ENCODE data around the gene NCMAP.
"Not testable (repeated sequence)": the region's sequence is repeated elsewhere in the genome, so short reads cannot be mapped to it uniquely, and the experiment has no call there.

The NCMAP gene

DNA sequence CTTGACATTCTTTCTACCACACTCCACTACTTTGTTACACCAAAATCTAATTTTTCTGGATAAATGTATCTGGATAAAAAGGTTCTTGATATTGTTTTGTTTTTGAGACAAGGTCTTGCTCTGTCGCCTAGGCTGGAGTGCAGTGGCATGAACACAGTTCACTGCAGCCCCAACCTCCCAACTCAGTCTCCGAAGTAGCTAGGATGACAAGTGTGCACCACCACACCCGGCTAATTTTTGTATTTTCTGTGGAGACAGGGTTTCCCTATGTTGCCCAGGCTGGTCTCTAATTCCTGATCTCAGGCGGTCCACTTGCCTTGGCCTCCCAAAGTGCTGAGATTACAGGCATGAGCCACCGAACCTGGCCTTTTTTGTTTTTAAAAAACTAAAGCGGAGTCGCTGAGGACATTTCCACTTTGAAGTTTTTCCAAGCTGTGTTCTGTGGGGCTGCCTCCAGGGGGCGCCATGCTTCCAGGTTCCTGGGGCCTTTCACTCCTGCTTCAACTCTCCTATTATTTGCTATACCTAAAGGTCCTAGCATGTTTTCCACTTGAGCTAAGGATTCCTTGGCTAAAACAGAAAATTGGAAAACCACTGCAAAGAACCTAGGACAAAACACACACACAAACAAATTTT lies 14.1 kb upstream of the NCMAP start:
- FAIRE-seq (no peak), DNase-seq (ENCODE audit: low spot score) (no peak)

DNA sequence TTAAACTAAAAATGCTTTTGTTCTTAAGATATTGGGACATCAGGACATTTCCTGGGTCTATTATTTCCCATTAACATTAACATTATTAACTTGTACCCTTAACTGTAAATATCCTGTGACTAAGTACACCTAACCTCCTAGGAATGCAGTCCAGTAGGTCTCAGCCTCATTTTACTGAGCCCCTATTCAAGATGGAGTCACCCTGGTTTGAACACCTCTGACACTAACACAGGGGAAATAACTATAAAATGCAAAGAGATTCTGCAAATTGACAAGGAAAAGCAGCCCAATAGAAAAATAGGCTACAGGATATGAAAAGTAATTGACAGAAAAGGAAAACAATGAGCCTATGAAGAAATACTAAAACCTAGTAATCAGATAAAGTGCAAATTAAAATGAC lies 11.6 kb upstream of the NCMAP start:
- FAIRE-seq = peak; percentile 75
- no peak for DNase-seq (ENCODE audit: low spot score)

DNA sequence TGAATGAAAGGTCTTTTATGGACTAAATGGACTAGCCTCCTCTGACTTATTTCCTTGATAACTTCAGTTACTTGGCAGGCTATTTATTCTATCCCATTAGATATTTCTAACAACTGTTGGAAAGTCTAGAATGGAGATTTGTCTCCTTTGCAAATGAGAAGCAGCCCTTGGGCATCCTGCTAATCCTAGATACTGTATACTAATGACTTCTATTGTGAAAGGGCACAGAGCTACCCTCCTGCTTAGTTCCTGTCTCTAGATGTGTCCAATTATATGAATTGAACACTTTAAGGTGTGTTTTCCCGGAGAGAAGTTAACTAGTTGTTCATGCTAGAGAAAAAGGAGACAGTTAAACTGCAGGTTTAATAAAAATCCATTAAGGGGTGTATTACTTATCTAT lies 10.2 kb upstream of the NCMAP start:
- DNase-seq (ENCODE audit: low spot score) (no peak), FAIRE-seq (no peak)

- FAIRE-seq (no peak), DNase-seq (ENCODE audit: low spot score) (no peak)
These were observed 8.7 kb upstream of the NCMAP start for GRCh38 chr1:24547195-24547594.

- DNase-seq (ENCODE audit: low spot score) (no peak), FAIRE-seq (no peak)
These were observed 7.8 kb upstream of the NCMAP start for GRCh38 chr1:24548070-24548469.

DNA sequence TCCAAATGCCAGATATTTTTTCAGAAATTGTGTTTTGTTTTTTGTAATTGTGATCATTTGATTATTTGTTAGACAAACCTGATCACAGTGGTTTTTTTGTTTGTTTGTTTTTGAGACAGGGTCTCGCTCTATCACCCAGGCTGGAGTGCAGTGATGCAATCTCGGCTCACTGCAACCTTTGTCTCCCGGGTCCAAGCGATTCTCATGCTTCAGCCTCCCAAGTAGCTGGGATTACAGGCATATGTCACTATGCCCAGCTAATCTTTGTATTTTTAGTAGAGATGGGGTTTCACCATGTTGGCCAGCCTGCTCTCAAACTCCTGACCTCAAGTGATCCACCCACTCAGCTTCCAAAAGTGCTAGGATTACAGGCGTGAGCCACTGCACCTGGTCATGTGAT lies 6.7 kb upstream of the NCMAP start:
- not testable (repeated sequence) for FAIRE-seq; DNase-seq (ENCODE audit: low spot score)

DNA sequence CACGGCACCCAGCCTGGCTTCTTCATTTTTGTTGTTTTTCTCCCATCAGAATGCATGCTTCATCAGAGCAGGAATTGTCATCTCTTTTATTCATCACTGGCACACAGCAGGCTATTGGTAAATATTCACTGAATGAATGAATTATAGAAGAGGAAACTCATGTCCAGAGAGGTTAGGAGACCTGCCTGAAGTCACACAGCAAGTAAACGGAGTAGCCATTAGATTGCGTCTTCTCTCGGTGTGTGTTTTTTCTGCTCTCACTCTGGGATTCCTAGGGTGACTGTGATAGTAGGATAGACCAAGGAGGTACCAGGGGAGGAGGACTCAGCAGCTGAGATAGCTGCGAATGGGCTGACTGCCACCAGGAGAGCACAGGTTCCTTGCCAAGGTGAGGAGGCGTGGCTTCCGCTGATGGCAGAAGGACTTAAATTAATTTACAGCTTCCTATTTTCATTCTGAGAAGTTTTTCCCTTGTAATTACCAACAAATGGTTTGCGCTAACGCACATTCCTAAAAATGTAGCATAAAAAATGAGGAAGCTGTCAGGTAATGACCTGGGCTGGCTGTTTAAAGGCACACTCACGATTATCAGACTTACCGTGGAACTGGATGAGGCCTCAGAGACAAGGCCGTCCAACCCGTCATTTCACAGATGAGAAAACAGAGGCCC lies 4.5 kb upstream of the NCMAP start:
- no peak for DNase-seq (ENCODE audit: low spot score)
- FAIRE-seq = no peak

GRCh38 chr1:24551960-24552571 lies 3.8 kb upstream of the NCMAP start:
- no peak for DNase-seq (ENCODE audit: low spot score)
- FAIRE-seq = no peak

DNA sequence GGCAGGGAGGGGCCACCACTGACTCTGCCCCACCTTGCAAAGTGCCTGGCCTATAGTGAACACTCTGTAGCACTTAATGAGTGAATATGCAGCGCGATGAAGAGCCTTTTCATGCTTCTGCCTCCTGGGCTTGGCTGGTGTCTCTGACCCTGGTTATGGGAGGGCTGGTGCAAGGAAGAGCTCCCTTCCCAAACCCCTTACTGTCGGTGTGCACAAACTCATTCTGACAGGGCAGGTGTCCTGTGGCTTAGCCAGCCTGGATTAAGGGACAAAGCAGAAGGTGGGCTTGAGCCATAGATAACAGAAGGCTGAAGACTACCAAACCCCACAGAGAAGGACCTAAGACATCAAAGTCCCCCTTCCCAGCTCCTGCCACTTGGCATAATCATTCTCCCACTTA lies 2.0 kb upstream of the NCMAP start:
- DNase-seq (ENCODE audit: low spot score) (no peak), FAIRE-seq (no peak)

DNA sequence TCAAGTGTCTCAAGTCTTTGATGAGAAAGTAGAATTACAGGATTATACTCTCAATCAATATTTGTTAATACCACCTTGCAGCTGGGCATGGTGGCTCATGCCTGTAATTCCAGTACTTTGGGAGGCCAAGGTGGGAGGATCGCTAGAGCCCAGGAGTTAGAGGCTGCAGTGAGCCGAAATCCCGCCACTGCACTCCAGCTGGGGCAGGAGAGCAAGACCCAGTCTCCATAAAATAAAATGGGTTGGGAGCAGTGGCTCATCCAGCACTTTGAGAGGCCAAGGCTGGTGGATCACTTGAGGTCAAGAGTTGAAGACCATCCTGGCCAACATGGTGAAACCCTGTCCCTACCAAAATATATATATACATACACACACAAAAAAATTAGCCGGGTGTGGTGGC lies 1.2 kb upstream of the NCMAP start:
- DNase-seq (ENCODE audit: low spot score) (no peak), FAIRE-seq (no peak)

DNA sequence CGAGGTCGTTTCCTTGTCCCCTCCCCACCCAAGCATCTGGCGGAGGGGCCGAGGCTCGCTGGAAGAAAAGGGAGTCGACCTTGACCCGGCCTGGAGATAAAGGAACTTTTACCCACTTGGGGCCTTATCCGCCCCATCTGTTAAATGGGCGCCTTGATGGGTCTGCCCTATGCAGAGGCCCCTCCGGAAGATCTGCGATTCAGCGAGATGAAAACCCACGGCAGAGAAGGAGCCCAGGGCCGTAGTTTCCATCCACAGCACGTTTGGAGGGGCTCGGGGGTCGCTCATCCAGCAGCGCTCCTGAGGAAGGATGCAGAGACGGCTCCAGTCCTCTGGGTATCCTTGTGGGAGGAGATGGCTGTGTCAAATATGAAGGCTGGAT lies 518 bp downstream of the NCMAP start:
- DNase-seq (ENCODE audit: low spot score) (no peak), FAIRE-seq (no peak)

DNA sequence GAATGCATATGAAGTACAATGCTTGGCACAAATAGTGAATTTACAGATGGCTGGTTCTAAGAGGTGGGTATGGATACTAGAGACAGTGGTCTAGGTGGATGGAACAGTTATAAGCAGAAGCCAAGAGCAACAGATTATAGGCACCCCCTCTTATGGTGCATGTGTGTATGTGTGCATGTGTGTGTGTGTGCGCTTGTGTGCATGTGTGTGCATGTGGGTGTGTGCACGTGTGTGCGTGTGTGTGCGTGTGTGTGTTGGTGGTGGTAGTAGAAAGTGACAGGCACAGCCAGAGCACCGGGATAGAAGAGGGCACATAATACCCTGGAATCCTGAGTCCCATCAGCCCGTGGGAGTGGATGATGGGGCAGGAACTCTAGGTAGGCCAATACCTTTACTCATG lies 1.3 kb downstream of the NCMAP start:
- DNase-seq (ENCODE audit: low spot score) = no peak
- FAIRE-seq = no peak

GRCh38 chr1:24557711-24558131 lies 1.8 kb downstream of the NCMAP start:
- FAIRE-seq (no peak), DNase-seq (ENCODE audit: low spot score) (no peak)

DNA sequence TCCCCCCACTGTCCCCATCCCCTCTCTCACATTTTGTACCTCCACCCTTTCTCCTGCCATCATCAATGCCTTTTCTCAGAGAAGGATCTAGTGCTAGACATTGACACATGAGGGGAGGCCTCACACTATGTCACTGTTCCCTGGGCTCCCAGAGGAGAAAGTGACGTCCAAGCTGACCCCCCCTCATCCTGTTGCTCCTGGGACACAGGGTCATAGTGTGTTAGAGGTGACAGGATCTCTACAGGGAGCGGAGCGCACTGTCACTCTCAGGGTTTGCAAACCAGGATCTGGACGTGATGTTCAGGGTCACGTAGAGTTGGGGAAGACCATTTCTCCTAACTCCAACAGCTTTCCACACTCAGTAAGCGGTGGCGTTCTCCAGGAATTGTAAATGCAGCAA lies 2.6 kb downstream of the NCMAP start:
- no peak for FAIRE-seq
- DNase-seq (ENCODE audit: low spot score) = no peak

DNA sequence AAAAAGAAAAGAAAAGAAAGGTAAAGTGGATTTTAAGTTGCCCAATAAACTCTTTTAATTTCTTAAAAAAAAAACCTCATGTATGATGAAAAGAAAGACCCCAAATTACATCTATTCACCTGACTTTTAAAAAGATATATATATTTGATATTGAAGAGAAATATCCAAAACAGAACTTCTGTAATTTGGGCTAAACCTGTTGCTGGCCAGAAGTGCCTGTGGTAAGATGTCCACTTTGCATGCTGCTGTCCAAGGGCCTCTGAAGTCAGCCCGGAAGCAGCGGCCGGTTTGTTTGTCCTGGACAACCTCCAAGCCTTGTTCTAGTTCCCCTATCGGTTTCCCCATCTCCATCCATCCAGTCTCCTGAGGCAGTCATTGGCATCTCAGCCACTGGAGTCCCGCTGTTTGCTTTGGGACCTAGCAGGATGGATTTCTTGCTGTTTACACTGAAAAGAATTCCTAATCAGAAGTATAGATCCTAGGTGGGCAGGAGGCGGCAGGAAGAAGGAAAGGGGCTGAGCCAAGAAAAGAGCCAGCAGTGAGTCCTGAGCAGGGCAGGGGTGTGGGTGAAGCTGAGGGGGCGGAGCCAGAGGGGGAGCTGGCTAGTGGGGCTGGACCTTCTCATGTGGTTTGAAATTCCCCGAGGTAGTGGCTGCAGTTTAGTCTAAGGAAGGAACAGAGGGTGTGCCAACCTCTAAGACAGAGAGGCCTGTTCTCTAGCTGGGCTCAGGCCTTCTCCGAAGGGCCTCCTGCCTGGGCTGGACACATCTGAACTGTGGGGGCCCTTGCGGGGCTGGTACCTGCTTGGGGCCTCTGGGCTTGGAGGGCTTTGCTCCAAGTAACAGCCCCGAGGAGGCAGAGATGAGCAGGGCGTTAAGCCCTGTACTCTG lies 3.3 kb downstream of the NCMAP start:
- peak; percentile 80 for FAIRE-seq
- peak; percentile 71 for DNase-seq (ENCODE audit: low spot score)

- FAIRE-seq = no peak
- no peak for DNase-seq (ENCODE audit: low spot score)
These were observed 4.5 kb downstream of the NCMAP start for GRCh38 chr1:24560361-24560760.

DNA sequence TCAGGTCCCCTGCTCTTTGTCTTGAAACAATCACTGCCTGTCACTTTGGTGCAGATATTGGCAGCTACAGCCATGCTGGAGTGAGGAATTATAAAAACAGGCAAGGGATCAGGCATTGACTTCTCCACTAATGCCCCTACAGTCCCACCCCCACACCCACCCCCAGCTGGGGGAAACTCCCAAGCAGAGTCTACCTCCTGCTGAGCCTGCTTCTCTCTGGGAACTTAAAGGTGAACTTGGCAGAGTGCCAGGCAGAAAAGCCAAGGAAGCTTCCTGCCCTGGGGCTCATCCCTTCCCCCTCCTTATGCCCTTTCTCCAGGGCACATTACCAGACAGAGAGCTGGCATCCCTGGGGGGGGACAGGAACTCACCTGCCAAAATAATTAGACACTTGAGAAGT lies 6.7 kb downstream of the NCMAP start:
- FAIRE-seq (no peak), DNase-seq (ENCODE audit: low spot score) (peak; percentile 56)

- FAIRE-seq (no peak), DNase-seq (ENCODE audit: low spot score) (no peak)
These were observed 8.8 kb downstream of the NCMAP start for GRCh38 chr1:24564695-24565094.

DNA sequence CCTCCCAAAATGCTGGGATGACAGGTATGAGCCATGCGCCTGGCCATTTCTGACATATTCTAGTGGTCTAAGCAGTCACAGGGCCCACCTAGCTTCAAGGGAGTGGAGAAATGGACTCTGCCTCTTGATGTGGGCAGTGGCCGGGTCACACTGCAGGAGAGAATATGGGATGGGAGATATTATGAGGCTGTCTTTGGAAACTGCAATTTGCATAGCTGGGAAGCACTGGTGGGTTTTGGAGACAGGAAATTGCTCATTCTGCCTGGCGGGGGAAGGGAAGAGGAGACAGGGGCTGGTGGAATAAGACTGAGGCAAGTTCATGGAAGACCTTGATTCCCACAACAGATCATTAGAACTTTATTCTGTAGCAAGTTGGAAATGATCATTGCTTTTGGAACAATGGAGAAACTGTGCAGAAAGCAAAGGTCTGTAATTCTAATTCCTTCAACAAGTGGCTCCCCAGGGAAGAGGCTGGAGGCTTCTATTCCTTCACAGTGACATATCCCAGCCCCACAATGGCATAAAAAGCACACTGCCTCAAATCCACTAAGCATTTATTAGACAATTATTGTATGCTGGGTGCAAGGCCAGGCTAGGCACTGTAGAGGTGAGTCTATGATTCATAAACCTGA lies 10.5 kb downstream of the NCMAP start:
- FAIRE-seq (no peak), DNase-seq (ENCODE audit: low spot score) (no peak)

DNA sequence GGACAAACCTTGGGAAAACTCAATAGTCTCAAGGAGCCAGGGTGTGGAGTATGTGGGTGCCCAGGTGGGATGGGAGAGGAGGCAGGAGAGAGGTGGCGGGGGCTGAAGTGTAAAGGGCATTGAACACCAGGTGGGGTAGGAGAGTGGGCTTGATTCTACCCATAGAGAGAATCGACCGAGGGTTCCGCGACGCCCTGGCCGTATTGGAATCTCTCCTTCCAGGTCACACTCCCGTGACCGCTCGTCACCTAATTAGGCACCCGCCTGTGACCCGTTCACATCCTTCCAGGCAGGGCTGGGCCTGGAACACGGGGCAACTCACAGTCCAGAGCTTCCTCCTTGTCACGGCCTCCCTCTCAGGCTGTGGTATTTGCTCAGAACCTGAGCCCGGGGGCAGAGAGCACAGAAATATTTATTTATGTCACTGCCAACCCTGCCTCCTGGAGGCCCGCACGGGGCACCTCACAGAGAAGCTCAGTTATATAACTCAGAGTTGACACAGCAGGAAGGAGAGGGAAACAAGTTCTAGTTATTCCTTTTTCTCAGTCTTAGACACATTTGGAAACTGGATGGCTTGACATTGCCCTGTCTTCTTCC lies 12.0 kb downstream of the NCMAP start:
- no peak for FAIRE-seq
- no peak for DNase-seq (ENCODE audit: low spot score)

DNA sequence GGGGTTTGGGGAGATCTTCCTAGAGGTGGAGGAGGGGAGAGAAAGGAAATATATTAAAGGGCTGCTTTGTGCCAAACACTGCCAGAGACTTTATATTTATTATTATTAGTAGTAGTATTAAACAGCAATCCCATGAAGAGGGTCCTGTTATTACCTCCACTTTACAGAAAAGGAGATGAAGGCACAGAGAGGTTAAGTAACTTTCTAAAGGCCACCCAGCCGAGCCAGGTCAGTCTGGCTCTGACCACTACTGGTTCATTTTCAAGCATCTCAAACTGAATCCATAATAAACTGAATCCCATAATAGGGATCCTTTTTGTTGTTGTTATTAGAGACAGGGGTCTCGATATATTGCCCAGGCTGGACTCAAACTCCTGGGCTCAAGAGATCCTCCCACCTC lies 12.6 kb downstream of the NCMAP start:
- no peak for FAIRE-seq

More for the DNA sequence above, 12.6 kb downstream of the NCMAP start:
- no peak for DNase-seq (ENCODE audit: low spot score)

Data from RCC 7860 (cell line).